IPS-18c (cell line): ENCODE results near the gene ITGA1.

Experiments used
- H3K4me3 ChIP-seq: 2 replicates; pipeline ENCODE4 v1.7.0; 2013; ENCODE audit warnings: low read depth, mild to moderate bottlenecking, low read length, moderate library complexity; ENCODE audit not compliant: insufficient read depth
- H3K9me3 ChIP-seq: one replicate; pipeline ENCODE4 v1.6.1; 2013; ENCODE audit warnings: mild to moderate bottlenecking, low read length, moderate library complexity; ENCODE audit not compliant: control insufficient read depth, insufficient read depth

Gene ITGA1

GRCh38 chr5:53001541-53001940 is 213.8 kb downstream of the ITGA1 start:
- no peak overlapping the region for H3K4me3 ChIP-seq
- no peaks in the 10 kb centered on the region for H3K9me3 ChIP-seq

GRCh38 chr5:53002491-53002890 is 214.8 kb downstream of the ITGA1 start:
- Histone ChIP-seq H3K9me3 (no peaks in the 10 kb centered on the region), H3K4me3 (no peak overlapping the region)

DNA sequence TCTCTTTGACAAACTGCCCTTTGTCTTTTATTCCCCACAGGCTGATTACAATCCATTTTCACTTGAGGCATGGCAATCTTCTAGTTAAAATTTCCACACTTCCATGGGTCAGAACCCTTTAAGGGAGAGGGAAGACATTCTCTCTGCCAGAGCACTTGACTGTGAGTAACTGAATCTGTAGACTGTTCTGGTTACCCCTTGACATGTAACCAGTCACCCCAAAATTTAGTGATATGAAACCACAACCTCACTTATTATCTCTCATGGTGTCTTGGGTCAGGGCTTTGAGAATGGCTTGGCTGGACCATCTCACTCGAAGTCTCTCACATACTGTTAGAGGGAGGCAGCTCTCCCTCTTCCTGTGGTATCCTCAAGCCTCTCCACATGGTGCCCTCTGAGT is 215.4 kb downstream of the ITGA1 start:
- no peak overlapping the region for H3K4me3 ChIP-seq
- H3K9me3 ChIP-seq = no peaks in the 10 kb centered on the region

- Histone ChIP-seq H3K4me3 (no peak overlapping the region), H3K9me3 (no peaks in the 10 kb centered on the region)
Observed at GRCh38 chr5:53006911-53007890, 219.5 kb downstream of the ITGA1 start.

DNA sequence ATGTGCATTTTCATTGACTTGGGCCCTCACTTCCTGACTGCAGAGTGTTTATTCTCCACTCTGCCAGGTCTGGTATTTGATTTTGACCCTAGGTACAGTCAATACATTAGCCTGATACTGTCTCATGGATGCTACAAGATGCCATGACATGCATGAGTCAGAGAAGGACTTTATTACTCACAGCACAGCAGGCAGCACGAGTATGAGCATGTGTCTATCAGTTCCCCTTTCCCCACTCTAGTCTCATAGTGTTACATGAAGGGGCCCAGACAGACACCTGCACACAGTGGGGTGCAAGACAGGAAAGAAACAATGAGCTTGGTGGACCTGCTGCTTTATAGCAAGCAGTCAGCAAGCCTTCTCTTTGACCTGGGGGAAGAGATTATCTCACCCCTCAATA is 221.0 kb downstream of the ITGA1 start:
- H3K9me3 ChIP-seq = no peaks in the 10 kb centered on the region
- no peak overlapping the region for H3K4me3 ChIP-seq
